DMS53 treated with DMSO at 0.1 percent for 48 hours (cell line): ENCODE measurements around the gene DIAPH2.

Source experiments
- DNase-seq: peaks from one replicate; lab custom pipeline; 2025; ENCODE audit not compliant: unreplicated experiment; lab: John Stamatoyannopoulos, UW

DIAPH2 gene

GRCh38 chrX:97629597-97629985 is 944.9 kb downstream of the DIAPH2 start:
- no peak for DNase-seq

GRCh38 chrX:97633798-97634197 is 949.2 kb downstream of the DIAPH2 start:
- no peak for DNase-seq

GRCh38 chrX:97636473-97637140 is 952.0 kb downstream of the DIAPH2 start:
- DNase-seq: no peak

GRCh38 chrX:97637289-97637688 is 952.6 kb downstream of the DIAPH2 start:
- DNase-seq: no peak

GRCh38 chrX:97638621-97639020 is 954.0 kb downstream of the DIAPH2 start:
- DNase-seq: no peak

GRCh38 chrX:97639526-97639925 is 954.9 kb downstream of the DIAPH2 start:
- no peak for DNase-seq
